K562 (cell line): Measurements from ENCODE around the gene PRPF8. TPM values are rescaled to one million over a fixed set of nuclear protein-coding genes. Genes with fewer than 3 reads are reported as not detected.
A peak's percentile ranks its signal among the peaks of the same experiment; 100 is the strongest.

Source experiments
- CREB3 ChIP-seq: fragments of 450-650 bp; conservative IDR thresholded peaks from 2 replicates; pipeline ENCODE4 v1.6.1; 2016; ENCODE audit warnings: missing genetic modification characterization, low read depth, mild to moderate bottlenecking, missing compliant biosample characterization, moderate library complexity
- CTCF ChIP-seq, 3 experiments: IDR thresholded peaks in 2 of 3; conservative IDR thresholded peaks in 1 of 3; 2 replicates each; pipeline ENCODE4 v1.5.1; 2011 to 2012; ENCODE audit warnings: low read length in 3 of 3, mild to moderate bottlenecking in 3 of 3, control low read depth in 2 of 3, improper control_type of control experiment in 1 of 3, inconsistent platforms in 1 of 3, low read depth in 1 of 3, mixed read lengths in 1 of 3, moderate library complexity in 1 of 3; ENCODE audit not compliant: insufficient read depth in 2 of 3
- ELF1 ChIP-seq: fragments of 200-800 bp; sonication (Bioruptor generic); IDR thresholded peaks from 2 replicates; pipeline ENCODE4 v1.6.1; 2016; ENCODE audit warnings: missing genetic modification characterization, missing compliant biosample characterization
- MGA ChIP-seq: fragments of 450-650 bp; IDR thresholded peaks from 2 replicates; pipeline ENCODE4 v1.6.1; 2016; ENCODE audit warnings: mild to moderate bottlenecking, moderate library complexity
- MTA3 ChIP-seq: fragments of 450-650 bp; formaldehyde crosslinking; IDR thresholded peaks from 2 replicates; pipeline ENCODE4 v1.6.1; 2017; ENCODE audit warnings: mild to moderate bottlenecking, borderline replicate concordance
- NCOA1 ChIP-seq: fragments of 450-650 bp; IDR thresholded peaks from 2 replicates; pipeline ENCODE4 v1.6.1; 2016; ENCODE audit warnings: low read depth
- NR2C2 ChIP-seq, 2 experiments: fragments of 200-800 bp in 1 of 2; sonication (Bioruptor generic) in 1 of 2; sonication (generic) in 1 of 2; formaldehyde crosslinking in 1 of 2; IDR thresholded peaks; 2 replicates each; pipeline versions ENCODE4 v1.6.1 to v1.8.0; 2016 to 2022; ENCODE audit warnings: mild to moderate bottlenecking in 1 of 2, missing compliant biosample characterization in 1 of 2, missing genetic modification characterization in 1 of 2, missing genetic modification reagents in 1 of 2
- SAP30 ChIP-seq: fragments of 200-600 bp; sonication (generic); IDR thresholded peaks from 2 replicates; pipeline ENCODE4 v1.6.1; 2012; ENCODE audit warnings: borderline replicate concordance, low read depth, mild to moderate bottlenecking, moderate library complexity, low read length, control low read depth, inconsistent platforms; ENCODE audit not compliant: insufficient read depth, poor library complexity, severe bottlenecking
- ZBTB7A ChIP-seq: IDR thresholded peaks from 2 replicates; pipeline ENCODE4 v1.6.1; 2011; ENCODE audit warnings: low read depth, mild to moderate bottlenecking, low read length, moderate library complexity, borderline replicate concordance; ENCODE audit not compliant: control insufficient read depth
- polyA plus RNA-seq, 8 experiments: library from polyadenylated mRNA; depleted of rRNA in 4 of 8; stranded (reverse) in 5 of 8; unstranded in 3 of 8; fragments of >200 nt; fragmentation: Nextera tagmentation in 2 of 8; fragmentation: Illumina TruSeq in 1 of 8; extraction: Ambion mirVana in 2 of 8; extraction: Trizol in 1 of 8; gene quantifications; 2 replicates each; pipeline versions ENCODE4 v1.2.1 to v1.2.3, GENCODE V29; 2011 to 2014; ENCODE audit warnings: inconsistent platforms in 1 of 8, missing spikeins in 1 of 8
- total RNA-seq, 7 experiments: library from RNA; depleted of rRNA in 6 of 7; stranded (reverse); fragments of >200 nt in 6 of 7; fragmentation: Illumina TruSeq in 2 of 7; extraction: Trizol in 2 of 7; gene quantifications; 2 replicates each; pipeline versions ENCODE4 v1.2.1 to v1.2.3, GENCODE V29; 2011 to 2021; ENCODE audit warnings: low replicate concordance in 1 of 7

PRPF8 gene
- total and polyA plus RNA-seq, 9 of the 15 experiments (the other 6 are each of a cell fraction or from before 2014, with no cell fraction given): 64.3 to 294 (median 85.9) TPM

GRCh38 chr17:1724869-1725641, 40.4 kb upstream of the PRPF8 start (continued):
- TF ChIP-seq MGA: no peak
- TF ChIP-seq SAP30: peak; percentile 32
- TF ChIP-seq NR2C2 (CRISPR knock-in tag; IDR thresholded peaks at IDR 0.05): no peak
- 0 out of 2 replicates have a peak, but pooled peaks have one; percentile 5 for TF ChIP-seq NR2C2 (tag; IDR thresholded peaks at IDR 0.05)
- TF ChIP-seq ZBTB7A: peak; percentile 42; the same call in 1 of the 2 replicates
- TF ChIP-seq NCOA1: no peak
- TF ChIP-seq ELF1 (tag): peak; percentile 76
- TF ChIP-seq MTA3: 0 out of 2 replicates have a peak, but pooled peaks have one; percentile 29
- peak in 1 of 3 experiments; percentile 1; a peak in 1 of 6 replicates for TF ChIP-seq CTCF (IDR thresholded peaks at IDR 0.05 in 2 of 3, conservative IDR thresholded peaks at IDR 0.05 in 1 of 3; ENCODE audit: insufficient read depth in 2 of 3, low read depth in 1 of 3, low read length in 3 of 3)
- TF ChIP-seq CREB3 (tag): no peak
